ENCODE results near the gene OR2AG2.
"Not testable (repeated sequence)": the region's sequence is repeated elsewhere in the genome, so short reads cannot be mapped to it uniquely, and the experiment has no call there.

OR2AG2 gene

GRCh38 chr11:6771926-6772893, at the start of gene OR2AG2:
Gene OR2AG2, minus strand, starts transcription at chr11:6771976. Its CDS starts 3,019 bp downstream, at chr11:6768957.
- in situ Hi-C loops (cut with HindIII; ENCODE audit: low sequenced_read_pairs), result no loop called here

- in situ Hi-C loops (cut with HindIII; ENCODE audit: low sequenced_read_pairs), result no loop called here
These were observed 47.2 kb upstream of the OR2AG2 start for GRCh38 chr11:6818967-6819366.

GRCh38 chr11:6817694-6818093, 45.9 kb upstream of the OR2AG2 start:
- in situ Hi-C loops (cut with HindIII; ENCODE audit: low sequenced_read_pairs), result no loop called here

- in situ Hi-C loops (cut with HindIII; ENCODE audit: low sequenced_read_pairs), result loop anchor here (5.0 kb wide), 1 partner anchor 49 kb away; the partner anchor contains the start of gene OR10A2
These were observed 41.9 kb upstream of the OR2AG2 start for GRCh38 chr11:6813656-6814055.

- in situ Hi-C loops (cut with HindIII; ENCODE audit: low sequenced_read_pairs), result loop anchor here (5.0 kb wide), 1 partner anchor 50 kb away; the partner anchor contains the start of gene OR10A2
These were observed 40.7 kb upstream of the OR2AG2 start for GRCh38 chr11:6812390-6813005.

- in situ Hi-C loops (cut with HindIII; ENCODE audit: low sequenced_read_pairs), result not testable (repeated sequence)
These were observed 29.3 kb upstream of the OR2AG2 start for GRCh38 chr11:6801075-6801474.

GRCh38 chr11:6799402-6799801, 27.6 kb upstream of the OR2AG2 start, which contains the start of gene OR6A2:
Gene OR6A2, minus strand, starts transcription at chr11:6799689. Its CDS starts 3,981 bp downstream, at chr11:6795708.
- in situ Hi-C loops (cut with HindIII; ENCODE audit: low sequenced_read_pairs), result no loop called here

GRCh38 chr11:6794639-6795038, 22.9 kb upstream of the OR2AG2 start:
- in situ Hi-C loops (cut with HindIII; ENCODE audit: low sequenced_read_pairs), result no loop called here

- in situ Hi-C loops (cut with HindIII; ENCODE audit: low sequenced_read_pairs), result no loop called here
These were observed 18.8 kb upstream of the OR2AG2 start for GRCh38 chr11:6790546-6790945.

- in situ Hi-C loops (cut with HindIII; ENCODE audit: low sequenced_read_pairs), result no loop called here
These were observed 10.9 kb upstream of the OR2AG2 start, which contains the start of gene OR2AG1 for GRCh38 chr11:6782720-6783119. Gene OR2AG1, plus strand, starts transcription at chr11:6783020. Its CDS starts 2,018 bp downstream, at chr11:6785038.

- in situ Hi-C loops (cut with HindIII; ENCODE audit: low sequenced_read_pairs), result no loop called here
These were observed 9.1 kb upstream of the OR2AG2 start for GRCh38 chr11:6780829-6781228.

- in situ Hi-C loops (cut with HindIII; ENCODE audit: low sequenced_read_pairs), result no loop called here
These were observed 6.7 kb upstream of the OR2AG2 start for GRCh38 chr11:6778518-6778917.

- in situ Hi-C loops (cut with HindIII; ENCODE audit: low sequenced_read_pairs), result no loop called here
These were observed 14.3 kb downstream of the OR2AG2 start for GRCh38 chr11:6757373-6757967.

- in situ Hi-C loops (cut with HindIII; ENCODE audit: low sequenced_read_pairs), result no loop called here
These were observed 15.8 kb downstream of the OR2AG2 start for GRCh38 chr11:6755953-6756347.

GRCh38 chr11:6755303-6755952, 16.3 kb downstream of the OR2AG2 start:
- in situ Hi-C loops (cut with HindIII; ENCODE audit: low sequenced_read_pairs), result no loop called here

GRCh38 chr11:6747097-6747668, 24.6 kb downstream of the OR2AG2 start:
- in situ Hi-C loops (cut with HindIII; ENCODE audit: low sequenced_read_pairs), result no loop called here

- in situ Hi-C loops (cut with HindIII; ENCODE audit: low sequenced_read_pairs), result no loop called here
These were observed 25.1 kb downstream of the OR2AG2 start for GRCh38 chr11:6746626-6747025.

- in situ Hi-C loops (cut with HindIII; ENCODE audit: low sequenced_read_pairs), result no loop called here
These were observed 25.6 kb downstream of the OR2AG2 start for GRCh38 chr11:6746086-6746618.

GRCh38 chr11:6745465-6746015, 26.2 kb downstream of the OR2AG2 start:
- in situ Hi-C loops (cut with HindIII; ENCODE audit: low sequenced_read_pairs), result no loop called here

GRCh38 chr11:6745018-6745417, 26.8 kb downstream of the OR2AG2 start:
- in situ Hi-C loops (cut with HindIII; ENCODE audit: low sequenced_read_pairs), result no loop called here

Measured in endothelial cell of hepatic sinusoid (primary cell).